ENCODE data around the gene ERCC6.

DNA sequence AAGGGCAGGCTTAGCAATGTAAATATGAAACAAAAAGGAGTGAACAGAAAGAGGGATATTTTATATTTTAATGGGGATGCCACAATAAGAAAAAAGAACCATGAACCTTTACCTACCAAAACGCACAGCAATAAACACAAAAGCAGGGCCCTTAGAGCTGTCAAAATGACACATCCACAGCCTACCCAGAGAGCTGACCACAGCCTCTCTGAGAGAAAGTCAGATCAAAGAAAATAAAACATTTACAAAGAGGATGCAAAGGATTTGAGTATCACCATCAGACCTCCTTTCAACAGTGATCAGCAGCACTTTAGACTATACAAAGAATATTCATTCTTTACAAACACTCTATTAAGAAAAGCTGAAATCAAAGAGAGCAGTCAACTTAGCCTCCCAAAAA lies 52.9 kb downstream of the ERCC6 start:
- TF ChIP-seq, protein P1, sequence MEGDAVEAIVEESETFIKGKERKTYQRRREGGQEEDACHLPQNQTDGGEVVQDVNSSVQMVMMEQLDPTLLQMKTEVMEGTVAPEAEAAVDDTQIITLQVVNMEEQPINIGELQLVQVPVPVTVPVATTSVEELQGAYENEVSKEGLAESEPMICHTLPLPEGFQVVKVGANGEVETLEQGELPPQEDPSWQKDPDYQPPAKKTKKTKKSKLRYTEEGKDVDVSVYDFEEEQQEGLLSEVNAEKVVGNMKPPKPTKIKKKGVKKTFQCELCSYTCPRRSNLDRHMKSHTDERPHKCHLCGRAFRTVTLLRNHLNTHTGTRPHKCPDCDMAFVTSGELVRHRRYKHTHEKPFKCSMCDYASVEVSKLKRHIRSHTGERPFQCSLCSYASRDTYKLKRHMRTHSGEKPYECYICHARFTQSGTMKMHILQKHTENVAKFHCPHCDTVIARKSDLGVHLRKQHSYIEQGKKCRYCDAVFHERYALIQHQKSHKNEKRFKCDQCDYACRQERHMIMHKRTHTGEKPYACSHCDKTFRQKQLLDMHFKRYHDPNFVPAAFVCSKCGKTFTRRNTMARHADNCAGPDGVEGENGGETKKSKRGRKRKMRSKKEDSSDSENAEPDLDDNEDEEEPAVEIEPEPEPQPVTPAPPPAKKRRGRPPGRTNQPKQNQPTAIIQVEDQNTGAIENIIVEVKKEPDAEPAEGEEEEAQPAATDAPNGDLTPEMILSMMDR (IDR thresholded peaks at IDR 0.05) = no peak
- TF ChIP-seq POLR2A (IDR thresholded peaks at IDR 0.05) = no peak
